SK-N-SH (cell line): ENCODE data around the gene PKP4.

ENCODE experiments used
- CTCF ChIP-seq: fragments of 200-600 bp; sonication (generic); IDR thresholded peaks from 2 replicates; pipeline ENCODE4 v1.6.1; 2017; ENCODE audit warnings: antibody characterized with exemption, mild to moderate bottlenecking, moderate library complexity
- EP300 ChIP-seq, 2 experiments: IDR thresholded peaks; 2 replicates each; pipeline versions ENCODE4 v1.4.0 to v1.6.1; 2012; ENCODE audit warnings: borderline replicate concordance in 1 of 2, low read depth in 1 of 2, low read length in 1 of 2
- EZH2phosphoT487 ChIP-seq: fragments of 200-600 bp; sonication (generic); IDR thresholded peaks from 2 replicates; pipeline ENCODE4 v1.6.1; 2017; ENCODE audit warnings: low read depth, mixed run types, mild to moderate bottlenecking, antibody characterized with exemption, moderate library complexity, borderline replicate concordance
- FOXM1 ChIP-seq: IDR thresholded peaks from 2 replicates; pipeline ENCODE4 v1.4.0; 2012; ENCODE audit warnings: low read depth, mild to moderate bottlenecking
- JUND ChIP-seq: IDR thresholded peaks from 2 replicates; pipeline ENCODE4 v1.4.0; 2012
- POLR2AphosphoS5 ChIP-seq: IDR thresholded peaks from 2 replicates; pipeline ENCODE4 v1.6.1; 2012; ENCODE audit warnings: low read depth, low read length
- RCOR1 ChIP-seq: fragments of 150-350 bp; IDR thresholded peaks from 2 replicates; pipeline ENCODE4 v1.6.1; 2017; ENCODE audit warnings: antibody characterized with exemption, low read length
- RFX5 ChIP-seq: IDR thresholded peaks from 2 replicates; pipeline ENCODE4 v1.6.1; 2012; ENCODE audit warnings: mild to moderate bottlenecking, improper control_type of control experiment, low read length
- RXRA ChIP-seq: IDR thresholded peaks from 2 replicates; pipeline ENCODE4 v1.4.0; 2012; ENCODE audit warnings: low read depth, mild to moderate bottlenecking, borderline replicate concordance
- TAF1 ChIP-seq: IDR thresholded peaks from 2 replicates; pipeline ENCODE4 v1.6.1; 2012; ENCODE audit warnings: low read depth, mild to moderate bottlenecking, low read length, moderate library complexity, borderline replicate concordance
- TF ChIP-seq, protein P1 (sequence below): IDR thresholded peaks from 2 replicates; pipeline ENCODE4 v1.6.1; 2012; ENCODE audit warnings: mild to moderate bottlenecking, low read depth, low read length, moderate library complexity
- TF ChIP-seq, protein P2 (sequence below): IDR thresholded peaks from 2 replicates; pipeline ENCODE4; 2012

DNA sequence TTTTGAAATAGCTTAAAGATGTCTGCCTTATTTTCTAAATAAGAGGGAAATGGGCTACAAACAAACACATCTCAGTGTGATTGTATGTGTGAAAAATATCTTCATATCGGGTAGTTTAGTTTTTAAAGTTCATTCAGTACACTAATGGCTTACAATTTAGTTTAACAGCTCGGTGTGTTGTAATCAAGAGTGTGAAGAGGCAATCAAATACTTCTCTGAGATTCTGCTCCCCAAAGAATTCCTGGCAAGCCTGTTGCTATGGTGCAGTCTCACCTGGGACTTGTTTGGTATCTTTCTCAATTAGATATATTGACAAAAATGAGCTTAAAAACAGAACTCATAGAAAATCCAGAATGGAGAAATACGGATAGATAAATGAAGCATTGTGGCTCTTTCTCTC lies 99.4 kb downstream of the PKP4 start:
- TF ChIP-seq CTCF (no peak), EP300 (IDR thresholded peaks at IDR 0.05; ENCODE audit: borderline replicate concordance in 1 of 2, low read depth in 1 of 2, low read length in 1 of 2) (no peak), RFX5 (no peak), RXRA (no peak), EZH2phosphoT487 (no peak), TAF1 (no peak), JUND (no peak), POLR2AphosphoS5 (no peak), RCOR1 (no peak), FOXM1 (no peak)
- TF ChIP-seq, protein P1, sequence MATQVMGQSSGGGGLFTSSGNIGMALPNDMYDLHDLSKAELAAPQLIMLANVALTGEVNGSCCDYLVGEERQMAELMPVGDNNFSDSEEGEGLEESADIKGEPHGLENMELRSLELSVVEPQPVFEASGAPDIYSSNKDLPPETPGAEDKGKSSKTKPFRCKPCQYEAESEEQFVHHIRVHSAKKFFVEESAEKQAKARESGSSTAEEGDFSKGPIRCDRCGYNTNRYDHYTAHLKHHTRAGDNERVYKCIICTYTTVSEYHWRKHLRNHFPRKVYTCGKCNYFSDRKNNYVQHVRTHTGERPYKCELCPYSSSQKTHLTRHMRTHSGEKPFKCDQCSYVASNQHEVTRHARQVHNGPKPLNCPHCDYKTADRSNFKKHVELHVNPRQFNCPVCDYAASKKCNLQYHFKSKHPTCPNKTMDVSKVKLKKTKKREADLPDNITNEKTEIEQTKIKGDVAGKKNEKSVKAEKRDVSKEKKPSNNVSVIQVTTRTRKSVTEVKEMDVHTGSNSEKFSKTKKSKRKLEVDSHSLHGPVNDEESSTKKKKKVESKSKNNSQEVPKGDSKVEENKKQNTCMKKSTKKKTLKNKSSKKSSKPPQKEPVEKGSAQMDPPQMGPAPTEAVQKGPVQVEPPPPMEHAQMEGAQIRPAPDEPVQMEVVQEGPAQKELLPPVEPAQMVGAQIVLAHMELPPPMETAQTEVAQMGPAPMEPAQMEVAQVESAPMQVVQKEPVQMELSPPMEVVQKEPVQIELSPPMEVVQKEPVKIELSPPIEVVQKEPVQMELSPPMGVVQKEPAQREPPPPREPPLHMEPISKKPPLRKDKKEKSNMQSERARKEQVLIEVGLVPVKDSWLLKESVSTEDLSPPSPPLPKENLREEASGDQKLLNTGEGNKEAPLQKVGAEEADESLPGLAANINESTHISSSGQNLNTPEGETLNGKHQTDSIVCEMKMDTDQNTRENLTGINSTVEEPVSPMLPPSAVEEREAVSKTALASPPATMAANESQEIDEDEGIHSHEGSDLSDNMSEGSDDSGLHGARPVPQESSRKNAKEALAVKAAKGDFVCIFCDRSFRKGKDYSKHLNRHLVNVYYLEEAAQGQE: no peak
- TF ChIP-seq, protein P2, sequence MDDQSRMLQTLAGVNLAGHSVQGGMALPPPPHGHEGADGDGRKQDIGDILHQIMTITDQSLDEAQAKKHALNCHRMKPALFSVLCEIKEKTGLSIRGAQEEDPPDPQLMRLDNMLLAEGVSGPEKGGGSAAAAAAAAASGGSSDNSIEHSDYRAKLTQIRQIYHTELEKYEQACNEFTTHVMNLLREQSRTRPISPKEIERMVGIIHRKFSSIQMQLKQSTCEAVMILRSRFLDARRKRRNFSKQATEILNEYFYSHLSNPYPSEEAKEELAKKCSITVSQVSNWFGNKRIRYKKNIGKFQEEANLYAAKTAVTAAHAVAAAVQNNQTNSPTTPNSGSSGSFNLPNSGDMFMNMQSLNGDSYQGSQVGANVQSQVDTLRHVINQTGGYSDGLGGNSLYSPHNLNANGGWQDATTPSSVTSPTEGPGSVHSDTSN: no peak
